Measurements from ENCODE around the gene ZNF592. TPM values are rescaled to one million over a fixed set of nuclear protein-coding genes. Genes with fewer than 3 reads are reported as not detected.
"Not testable (repeated sequence)": the region's sequence is repeated elsewhere in the genome, so short reads cannot be mapped to it uniquely, and the experiment has no call there.

ZNF592 gene
- total RNA-seq, 6 donors from 2014 or later, result 22.5 to 35.2 (median 26.7) TPM

DNA sequence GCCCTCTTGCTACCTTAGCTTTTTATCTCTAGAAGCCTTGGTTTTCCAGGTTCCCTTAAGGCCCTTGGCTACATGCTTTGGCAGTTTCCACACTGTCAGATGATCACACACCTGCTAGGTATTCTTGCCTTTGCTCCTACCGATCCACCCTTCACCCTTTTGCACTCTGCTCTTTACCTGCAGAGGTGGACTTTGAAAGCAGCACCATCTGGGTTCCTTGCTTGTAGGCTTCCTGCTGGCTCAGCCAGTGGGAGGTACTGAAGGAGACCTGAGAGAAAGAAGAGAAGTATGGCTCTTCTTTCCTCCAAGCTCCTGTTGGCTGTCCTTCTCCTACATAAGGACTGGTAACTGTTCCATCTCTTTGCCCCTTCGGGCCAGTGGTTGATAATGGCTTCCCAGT, 7.3 kb upstream of the ZNF592 start:
- H3K27me3 ChIP-seq, result no peaks in the 10 kb centered on the region
- TF ChIP-seq POLR2AphosphoS5 (IDR thresholded peaks at IDR 0.05) (no peak), POLR2A (IDR thresholded peaks at IDR 0.05) (no peak), EP300 (IDR thresholded peaks at IDR 0.05) (no peak)
- TF ChIP-seq, protein P1, sequence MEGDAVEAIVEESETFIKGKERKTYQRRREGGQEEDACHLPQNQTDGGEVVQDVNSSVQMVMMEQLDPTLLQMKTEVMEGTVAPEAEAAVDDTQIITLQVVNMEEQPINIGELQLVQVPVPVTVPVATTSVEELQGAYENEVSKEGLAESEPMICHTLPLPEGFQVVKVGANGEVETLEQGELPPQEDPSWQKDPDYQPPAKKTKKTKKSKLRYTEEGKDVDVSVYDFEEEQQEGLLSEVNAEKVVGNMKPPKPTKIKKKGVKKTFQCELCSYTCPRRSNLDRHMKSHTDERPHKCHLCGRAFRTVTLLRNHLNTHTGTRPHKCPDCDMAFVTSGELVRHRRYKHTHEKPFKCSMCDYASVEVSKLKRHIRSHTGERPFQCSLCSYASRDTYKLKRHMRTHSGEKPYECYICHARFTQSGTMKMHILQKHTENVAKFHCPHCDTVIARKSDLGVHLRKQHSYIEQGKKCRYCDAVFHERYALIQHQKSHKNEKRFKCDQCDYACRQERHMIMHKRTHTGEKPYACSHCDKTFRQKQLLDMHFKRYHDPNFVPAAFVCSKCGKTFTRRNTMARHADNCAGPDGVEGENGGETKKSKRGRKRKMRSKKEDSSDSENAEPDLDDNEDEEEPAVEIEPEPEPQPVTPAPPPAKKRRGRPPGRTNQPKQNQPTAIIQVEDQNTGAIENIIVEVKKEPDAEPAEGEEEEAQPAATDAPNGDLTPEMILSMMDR (IDR thresholded peaks at IDR 0.05), result no peak
- H3K4me3 ChIP-seq, result no peak overlapping the region
- no peak overlapping the region for H3K27ac ChIP-seq
- 86 to 92% methylated on average over 2 of the region's 2 CpGs for WGBS, 2 donors
- peaks cover 0 to 5% (median 3%) of the 10 kb centered on the region in 4 donors for H3K4me1 ChIP-seq
- H3K9me3 ChIP-seq, result no peaks in the 10 kb centered on the region
- no peak for DNase-seq
- ATAC-seq (ENCODE audit: low FRiP score in 2 of 2), result no peak
- H3K36me3 ChIP-seq, result no peaks in the 10 kb centered on the region

- H3K4me3 ChIP-seq, result peak overlapping the region; percentile 40 to 94 (median 90)
- H3K4me1 ChIP-seq, result peaks cover 41 to 57% (median 45%) of the 10 kb centered on the region in 4 donors
- TF ChIP-seq, protein P1 (IDR thresholded peaks at IDR 0.05), result peak in 3 of 6 experiments; percentile 20 to 38 (median 28)
- TF ChIP-seq POLR2A (IDR thresholded peaks at IDR 0.05) (peak in 3 of 4 donors; percentile 32 to 88 (median 75)), EP300 (IDR thresholded peaks at IDR 0.05) (no peak), POLR2AphosphoS5 (IDR thresholded peaks at IDR 0.05) (peak; percentile 46 to 56)
- H3K27me3 ChIP-seq, result no peaks in the 10 kb centered on the region
- no peaks in the 10 kb centered on the region for H3K9me3 ChIP-seq
- DNase-seq, result peak; percentile 77 to 95
- peak overlapping the region; percentile 99 to 100 (median 100) for H3K27ac ChIP-seq
- peak; percentile 85 to 89 for ATAC-seq (ENCODE audit: low FRiP score in 2 of 2)
- no peaks in the 10 kb centered on the region for H3K36me3 ChIP-seq
- WGBS, 2 donors, result 1% methylated on average over 18 to 22 of the region's 46 CpGs
These were observed 747 bp upstream of the ZNF592 start for GRCh38 chr15:84747416-84748273.

GRCh38 chr15:84749111-84749991, 959 bp downstream of the ZNF592 start:
- DNase-seq (peak in 1 of 2 donors; percentile 53), ATAC-seq (ENCODE audit: low FRiP score in 2 of 2) (peak; percentile 16 to 44)
- H3K9me3 ChIP-seq, result no peaks in the 10 kb centered on the region
- H3K27me3 ChIP-seq, result no peaks in the 10 kb centered on the region
- no peaks in the 10 kb centered on the region for H3K36me3 ChIP-seq
- WGBS, 2 donors, result 5 to 28% methylated on average over 7 to 15 of the region's 15 CpGs
- peak overlapping the region; percentile 99 to 100 (median 100) for H3K27ac ChIP-seq
- peak overlapping the region; percentile 89 to 95 (median 93) for H3K4me3 ChIP-seq
- H3K4me1 ChIP-seq, result peaks cover 41 to 74% (median 49%) of the 10 kb centered on the region in 4 donors
- no peak for TF ChIP-seq EP300 (IDR thresholded peaks at IDR 0.05)
- TF ChIP-seq, protein P1 (IDR thresholded peaks at IDR 0.05), result peak in 3 of 6 experiments; percentile 13 to 44 (median 24)

- ATAC-seq (ENCODE audit: low FRiP score in 2 of 2) (no peak), DNase-seq (no peak)
- peak overlapping the region in 2 of 4 donors; percentile 13 to 100 for H3K27ac ChIP-seq
- H3K36me3 ChIP-seq, result no peaks in the 10 kb centered on the region
- no peaks in the 10 kb centered on the region for H3K9me3 ChIP-seq
- peaks cover 41 to 77% (median 50%) of the 10 kb centered on the region in 4 donors for H3K4me1 ChIP-seq
- WGBS, 2 donors, result 22 to 25% methylated on average over 2 of the region's 2 CpGs
- H3K27me3 ChIP-seq, result no peaks in the 10 kb centered on the region
- TF ChIP-seq POLR2AphosphoS5 (IDR thresholded peaks at IDR 0.05) (no peak), POLR2A (IDR thresholded peaks at IDR 0.05) (no peak)
- TF ChIP-seq, protein P1 (IDR thresholded peaks at IDR 0.05), result no peak
- H3K4me3 ChIP-seq, result peak overlapping the region in 1 of 4 donors; percentile 94
These were observed 2.2 kb downstream of the ZNF592 start for GRCh38 chr15:84750583-84751092.

GRCh38 chr15:84751721-84752120, 3.3 kb downstream of the ZNF592 start:
- Histone ChIP-seq H3K4me1 (peaks cover 38 to 78% (median 46%) of the 10 kb centered on the region in 4 donors), H3K27ac (peak overlapping the region in 2 of 4 donors; percentile 21 to 60)
- DNase-seq; H3K27me3 ChIP-seq; H3K36me3 ChIP-seq; ATAC-seq (ENCODE audit: low FRiP score in 2 of 2); H3K9me3 ChIP-seq; H3K4me3 ChIP-seq: not testable (repeated sequence)
- WGBS, 2 donors, result 86 to 89% methylated on average over 6 of the region's 6 CpGs

All from upper lobe of left lung (tissue), 6 donors.